Activated T-helper 1 cell treated with anti-CD3 and anti-CD28 coated beads, Interleukin-2, amount 50 U/mL, for 16 hours (primary cell): Measurements from ENCODE around the gene UVSSA.
"Not testable (repeated sequence)": the region's sequence is repeated elsewhere in the genome, so short reads cannot be mapped to it uniquely, and the experiment has no call there.

Experiments used
- DNase-seq, 2 donors: peaks; one replicate each; pipeline ENCODE4 v3.0.0-alpha.2; 2020; ENCODE audit warnings: low read depth in 1 of 2, low spot score in 1 of 2

The UVSSA gene

GRCh38 chr4:1416051-1416947 lies 69.3 kb downstream of the UVSSA start:
- no peak for DNase-seq

- DNase-seq = no peak
Measured at GRCh38 chr4:1416948-1417260, 69.9 kb downstream of the UVSSA start.

GRCh38 chr4:1417522-1418390 lies 70.7 kb downstream of the UVSSA start:
- no peak for DNase-seq

DNA sequence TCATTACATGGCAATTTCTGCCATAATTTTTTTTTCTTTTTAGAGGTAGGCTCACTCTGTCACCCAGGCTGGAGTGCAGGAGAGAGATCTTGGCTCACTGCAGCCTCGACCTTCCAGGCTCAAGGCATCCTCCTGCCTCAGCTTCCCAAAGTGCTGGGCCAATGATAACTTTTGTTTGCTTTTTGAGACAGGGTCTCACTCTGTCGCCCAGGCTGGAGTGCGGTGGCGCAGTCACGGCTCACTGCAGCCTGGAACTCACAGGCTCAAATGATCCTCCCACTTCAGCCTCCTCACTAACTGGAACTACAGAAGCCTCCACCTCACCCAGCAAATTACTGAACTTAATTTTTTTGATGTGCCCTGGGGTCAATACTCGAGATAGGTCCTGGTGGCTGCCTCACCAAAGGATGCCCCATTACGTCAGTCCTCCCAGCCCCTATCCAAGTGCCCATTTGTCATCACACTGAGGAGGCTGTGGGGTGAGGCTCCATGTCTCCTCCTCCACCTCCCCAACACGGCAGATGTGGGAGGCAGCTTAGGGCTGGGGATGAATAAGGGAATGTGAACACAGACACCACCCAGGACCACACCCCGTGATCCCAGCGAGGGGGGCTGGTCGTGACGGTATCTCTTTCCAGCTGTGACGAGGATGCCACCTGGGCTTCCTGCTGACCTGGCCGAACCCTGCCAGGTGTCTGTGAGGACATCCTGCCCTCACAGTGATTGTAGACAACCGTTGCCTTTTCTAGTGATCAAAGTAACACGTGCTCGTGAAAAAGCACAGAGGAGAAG lies 71.7 kb downstream of the UVSSA start:
- DNase-seq = no peak

- no peak for DNase-seq
Measured at GRCh38 chr4:1419708-1420107, 72.7 kb downstream of the UVSSA start.

- DNase-seq = no peak
Measured at GRCh38 chr4:1421657-1422056, 74.6 kb downstream of the UVSSA start.

GRCh38 chr4:1427010-1427409 lies 80.0 kb downstream of the UVSSA start:
- no peak for DNase-seq

DNA sequence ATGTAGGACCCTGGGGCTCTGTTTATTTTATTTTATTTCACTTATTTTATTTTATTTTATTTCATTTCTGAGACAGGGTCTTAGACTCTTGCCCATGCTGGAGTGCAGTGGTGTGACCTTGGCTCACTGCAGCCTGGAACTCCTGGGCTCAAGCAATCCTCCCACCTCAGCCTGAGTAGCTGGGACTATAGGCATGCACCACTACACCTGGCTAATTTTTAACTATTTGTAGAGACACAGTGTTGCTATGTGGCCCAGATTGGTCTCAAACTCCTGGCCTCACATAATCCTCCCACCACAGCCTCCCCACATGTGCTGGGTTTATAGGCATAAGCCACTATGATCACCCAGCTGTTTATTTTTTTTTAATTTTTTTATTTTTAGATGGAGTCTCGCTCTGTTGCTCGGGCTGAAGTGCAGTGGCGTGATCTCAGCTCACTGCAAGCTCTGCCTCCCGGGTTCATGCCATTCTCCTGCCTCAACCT lies 96.7 kb downstream of the UVSSA start:
- DNase-seq = not testable (repeated sequence)
